Kidney epithelial cell (primary cell): ENCODE measurements around the gene PGAM5. TPM values are rescaled to one million over a fixed set of nuclear protein-coding genes. Genes with fewer than 3 reads are reported as not detected.

Experiments
- DNase-seq: peaks from one replicate; pipeline ENCODE4 v3.0.0-alpha.2; 2010; ENCODE audit warnings: low read depth
- H3K27me3 ChIP-seq: 2 replicates; pipeline ENCODE4 v1.6.0; 2011; ENCODE audit warnings: low read length; ENCODE audit not compliant: control insufficient read depth, insufficient read depth
- H3K36me3 ChIP-seq: 2 replicates; pipeline ENCODE4 v1.5.1; 2011; ENCODE audit warnings: low read length; ENCODE audit not compliant: control insufficient read depth, insufficient read depth
- H3K4me3 ChIP-seq: 2 replicates; pipeline ENCODE4 v1.5.1; 2011; ENCODE audit warnings: low read depth, mild to moderate bottlenecking, control low read depth, low read length
- total RNA-seq: library from RNA; depleted of rRNA; stranded (reverse); fragments of >200 nt; gene quantifications from 2 replicates; pipeline ENCODE4 v1.2.3, GENCODE V29; 2015
- TF ChIP-seq, protein P1 (sequence below): IDR thresholded peaks from 2 replicates; pipeline ENCODE4 v1.5.1; 2011; ENCODE audit warnings: mild to moderate bottlenecking, moderate library complexity, low read length, control low read depth, inconsistent platforms; ENCODE audit not compliant: insufficient read depth, poor library complexity, severe bottlenecking

The PGAM5 gene
- total RNA-seq, 1 donor from 2014 or later = 40.4 TPM

DNA sequence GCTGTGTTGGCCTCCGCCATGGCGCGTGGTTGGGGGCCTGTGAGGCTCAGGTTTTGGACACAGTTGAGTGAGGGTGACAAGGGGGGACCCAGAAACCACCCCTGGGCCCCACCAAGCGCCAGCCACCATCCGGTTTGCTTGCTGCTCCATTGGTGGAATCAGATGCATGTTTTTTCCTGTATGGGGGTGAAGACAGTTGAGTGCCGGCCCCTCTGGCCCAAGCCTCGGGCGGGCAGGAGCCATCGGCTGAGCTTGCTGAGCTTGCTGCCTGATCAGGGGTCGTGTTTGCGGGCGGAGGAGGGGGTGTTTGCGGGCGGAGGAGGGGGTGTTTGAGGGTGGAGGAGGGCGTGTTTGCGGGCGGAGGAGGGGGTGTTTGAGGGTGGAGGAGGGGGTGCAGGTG lies 6.4 kb downstream of the PGAM5 start:
- Histone ChIP-seq H3K27me3 (no peaks in the 10 kb centered on the region), H3K36me3 (peaks cover 5% of the 10 kb centered on the region), H3K4me3 (no peak overlapping the region)
- no peak for DNase-seq
- TF ChIP-seq, protein P1, sequence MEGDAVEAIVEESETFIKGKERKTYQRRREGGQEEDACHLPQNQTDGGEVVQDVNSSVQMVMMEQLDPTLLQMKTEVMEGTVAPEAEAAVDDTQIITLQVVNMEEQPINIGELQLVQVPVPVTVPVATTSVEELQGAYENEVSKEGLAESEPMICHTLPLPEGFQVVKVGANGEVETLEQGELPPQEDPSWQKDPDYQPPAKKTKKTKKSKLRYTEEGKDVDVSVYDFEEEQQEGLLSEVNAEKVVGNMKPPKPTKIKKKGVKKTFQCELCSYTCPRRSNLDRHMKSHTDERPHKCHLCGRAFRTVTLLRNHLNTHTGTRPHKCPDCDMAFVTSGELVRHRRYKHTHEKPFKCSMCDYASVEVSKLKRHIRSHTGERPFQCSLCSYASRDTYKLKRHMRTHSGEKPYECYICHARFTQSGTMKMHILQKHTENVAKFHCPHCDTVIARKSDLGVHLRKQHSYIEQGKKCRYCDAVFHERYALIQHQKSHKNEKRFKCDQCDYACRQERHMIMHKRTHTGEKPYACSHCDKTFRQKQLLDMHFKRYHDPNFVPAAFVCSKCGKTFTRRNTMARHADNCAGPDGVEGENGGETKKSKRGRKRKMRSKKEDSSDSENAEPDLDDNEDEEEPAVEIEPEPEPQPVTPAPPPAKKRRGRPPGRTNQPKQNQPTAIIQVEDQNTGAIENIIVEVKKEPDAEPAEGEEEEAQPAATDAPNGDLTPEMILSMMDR = no peak

DNA sequence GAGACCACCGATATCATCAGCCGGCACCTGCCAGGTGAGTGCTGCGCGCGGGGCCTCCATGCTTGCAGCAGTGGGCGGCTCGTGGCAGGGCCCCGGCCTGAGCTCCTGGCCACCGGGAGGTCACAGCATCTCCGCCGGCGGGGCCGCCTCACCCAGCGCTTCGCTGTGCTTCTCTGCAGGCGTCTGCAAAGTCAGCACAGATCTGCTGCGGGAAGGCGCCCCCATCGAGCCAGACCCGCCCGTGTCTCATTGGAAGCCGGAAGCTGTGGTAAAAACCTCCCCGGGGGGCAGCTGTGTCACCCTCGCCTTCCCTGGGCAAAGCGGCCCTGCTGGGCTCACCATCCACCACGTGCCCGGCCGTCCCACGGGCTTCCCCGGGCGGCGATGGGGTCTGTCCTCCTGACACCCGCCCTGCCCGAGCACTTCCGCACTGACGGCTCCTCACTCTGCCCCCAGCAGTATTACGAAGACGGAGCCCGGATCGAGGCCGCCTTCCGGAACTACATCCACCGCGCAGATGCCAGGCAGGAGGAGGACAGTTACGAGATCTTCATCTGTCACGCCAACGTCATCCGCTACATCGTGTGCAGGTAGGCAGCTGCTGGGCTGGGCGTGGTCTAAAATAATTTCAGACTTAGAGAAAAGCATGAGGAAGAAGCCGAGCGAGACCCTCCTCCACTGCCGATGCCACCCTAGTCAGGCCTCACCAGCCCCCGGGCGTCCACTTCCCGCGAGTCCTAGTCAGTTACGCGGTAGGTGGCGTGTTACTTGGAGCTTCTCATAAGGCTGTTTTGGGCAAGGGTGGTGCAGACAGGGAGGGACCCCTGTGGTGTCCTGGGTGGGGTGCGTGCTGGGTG lies 7.1 kb downstream of the PGAM5 start:
- Histone ChIP-seq H3K27me3 (no peaks in the 10 kb centered on the region), H3K36me3 (peaks cover 5% of the 10 kb centered on the region), H3K4me3 (no peak overlapping the region)
- TF ChIP-seq, protein P1 = no peak
- no peak for DNase-seq

DNA sequence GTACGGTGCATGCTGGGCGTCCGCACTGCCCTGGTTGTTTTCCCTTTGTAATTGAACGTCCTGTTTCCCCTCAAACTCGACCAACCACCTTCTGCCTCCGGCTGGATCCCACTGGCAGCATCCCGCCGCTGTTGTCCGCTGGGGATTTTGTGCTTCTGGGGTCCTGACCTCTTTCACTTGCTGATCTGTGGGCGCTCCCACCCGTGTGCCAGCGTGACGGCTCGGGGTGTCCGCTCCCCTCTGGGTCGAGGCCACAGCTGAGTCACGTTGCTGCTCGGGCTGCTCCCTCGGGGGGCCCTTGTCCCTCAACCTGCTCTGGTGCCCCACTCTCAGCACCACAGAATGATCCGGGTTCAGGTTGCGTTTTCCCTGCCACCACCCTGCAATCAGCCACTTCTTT lies 8.0 kb downstream of the PGAM5 start:
- TF ChIP-seq, protein P1 = no peak
- Histone ChIP-seq H3K36me3 (peaks cover 5% of the 10 kb centered on the region), H3K27me3 (no peaks in the 10 kb centered on the region), H3K4me3 (no peak overlapping the region)
- DNase-seq = no peak

DNA sequence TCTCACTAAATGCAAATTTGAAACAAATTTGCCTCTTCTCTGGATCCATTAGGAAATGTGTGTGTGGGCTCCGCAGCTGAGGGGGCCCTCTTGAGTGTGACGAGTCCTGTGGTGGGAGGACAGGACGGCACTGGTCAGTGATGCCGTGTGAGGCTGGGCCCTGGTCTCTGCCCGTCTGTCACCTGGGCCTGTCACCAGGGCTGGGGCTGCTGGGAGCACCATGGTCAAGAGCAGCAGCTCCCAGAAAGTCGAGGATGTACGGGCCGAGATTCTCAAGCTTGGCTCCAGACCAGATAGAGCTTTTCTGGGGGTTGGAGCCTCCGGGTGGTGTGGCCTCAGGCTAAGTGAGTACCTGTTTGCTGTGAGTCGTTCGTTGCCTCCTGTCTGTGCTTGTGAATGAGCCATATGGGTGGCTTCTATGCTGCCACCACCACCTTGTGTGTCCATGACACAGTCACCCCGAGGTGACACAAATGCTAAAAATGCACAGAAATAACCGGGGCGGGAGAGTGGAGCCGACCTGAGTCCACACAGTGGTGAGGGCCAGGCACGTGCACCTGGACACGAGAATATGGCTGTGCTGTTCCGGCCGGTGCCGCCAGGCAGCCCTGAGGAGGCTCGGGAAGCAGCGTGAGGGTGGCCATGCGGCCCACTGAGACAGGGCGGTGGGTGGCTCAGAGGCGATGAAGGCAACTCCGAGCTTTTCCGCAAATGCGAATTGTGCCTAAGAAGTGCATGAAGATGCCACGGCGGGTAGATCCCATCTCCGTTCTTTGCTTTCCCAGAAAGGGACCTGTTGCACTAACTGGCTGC lies 8.7 kb downstream of the PGAM5 start:
- Histone ChIP-seq H3K27me3 (no peaks in the 10 kb centered on the region), H3K4me3 (no peak overlapping the region), H3K36me3 (peaks cover 5% of the 10 kb centered on the region)
- no peak for DNase-seq
- TF ChIP-seq, protein P1 = no peak

DNA sequence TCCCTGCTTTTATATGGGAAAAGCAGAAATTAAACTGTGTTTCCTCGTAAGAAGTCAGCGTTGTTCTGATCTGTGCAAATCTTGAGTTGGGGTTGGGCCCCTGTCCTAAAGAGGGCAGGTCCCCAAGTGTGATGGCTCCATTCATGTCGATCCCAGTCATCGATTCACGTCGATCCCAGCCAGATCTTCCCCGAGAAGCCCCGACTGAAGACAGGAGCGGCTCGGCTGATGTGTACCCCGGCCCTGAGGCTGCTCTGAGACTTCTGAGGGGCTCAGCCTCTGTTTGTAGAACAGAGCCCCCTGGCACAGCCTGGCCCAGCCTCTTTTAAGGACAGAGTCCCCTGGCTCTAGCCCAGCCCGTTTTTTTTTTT lies 9.3 kb downstream of the PGAM5 start:
- Histone ChIP-seq H3K27me3 (no peaks in the 10 kb centered on the region), H3K4me3 (no peak overlapping the region), H3K36me3 (peaks cover 5% of the 10 kb centered on the region)
- TF ChIP-seq, protein P1 = no peak
- no peak for DNase-seq
